ENCODE data around the gene SORBS1. TPM values are rescaled to one million over a fixed set of nuclear protein-coding genes. Genes with fewer than 3 reads are reported as not detected.
"Not testable (repeated sequence)": the region's sequence is repeated elsewhere in the genome, so short reads cannot be mapped to it uniquely, and the experiment has no call there.

Gene SORBS1
- total RNA-seq, 1 donor from 2014 or later, result 896 TPM

- Histone ChIP-seq H3K4me3 (no peak overlapping the region), H3K27me3 (ENCODE audit: low read depth) (no peaks in the 10 kb centered on the region), H3K27ac (replicated peaks) (peak overlapping the region; percentile 92), H3K36me3 (no peaks in the 10 kb centered on the region), H3K9me3 (replicated peaks) (no peaks in the 10 kb centered on the region), H3K4me1 (peaks cover 94% of the 10 kb centered on the region)
- intact Hi-C loops (cut with micrococcal nuclease), result no loop called here
- TF ChIP-seq, protein P1, sequence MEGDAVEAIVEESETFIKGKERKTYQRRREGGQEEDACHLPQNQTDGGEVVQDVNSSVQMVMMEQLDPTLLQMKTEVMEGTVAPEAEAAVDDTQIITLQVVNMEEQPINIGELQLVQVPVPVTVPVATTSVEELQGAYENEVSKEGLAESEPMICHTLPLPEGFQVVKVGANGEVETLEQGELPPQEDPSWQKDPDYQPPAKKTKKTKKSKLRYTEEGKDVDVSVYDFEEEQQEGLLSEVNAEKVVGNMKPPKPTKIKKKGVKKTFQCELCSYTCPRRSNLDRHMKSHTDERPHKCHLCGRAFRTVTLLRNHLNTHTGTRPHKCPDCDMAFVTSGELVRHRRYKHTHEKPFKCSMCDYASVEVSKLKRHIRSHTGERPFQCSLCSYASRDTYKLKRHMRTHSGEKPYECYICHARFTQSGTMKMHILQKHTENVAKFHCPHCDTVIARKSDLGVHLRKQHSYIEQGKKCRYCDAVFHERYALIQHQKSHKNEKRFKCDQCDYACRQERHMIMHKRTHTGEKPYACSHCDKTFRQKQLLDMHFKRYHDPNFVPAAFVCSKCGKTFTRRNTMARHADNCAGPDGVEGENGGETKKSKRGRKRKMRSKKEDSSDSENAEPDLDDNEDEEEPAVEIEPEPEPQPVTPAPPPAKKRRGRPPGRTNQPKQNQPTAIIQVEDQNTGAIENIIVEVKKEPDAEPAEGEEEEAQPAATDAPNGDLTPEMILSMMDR (IDR thresholded peaks at IDR 0.05; ENCODE audit: borderline replicate concordance), result no peak
- DNase-seq, result no peak
Observed at GRCh38 chr10:95469251-95469650, 91.9 kb downstream of the SORBS1 start.

DNA sequence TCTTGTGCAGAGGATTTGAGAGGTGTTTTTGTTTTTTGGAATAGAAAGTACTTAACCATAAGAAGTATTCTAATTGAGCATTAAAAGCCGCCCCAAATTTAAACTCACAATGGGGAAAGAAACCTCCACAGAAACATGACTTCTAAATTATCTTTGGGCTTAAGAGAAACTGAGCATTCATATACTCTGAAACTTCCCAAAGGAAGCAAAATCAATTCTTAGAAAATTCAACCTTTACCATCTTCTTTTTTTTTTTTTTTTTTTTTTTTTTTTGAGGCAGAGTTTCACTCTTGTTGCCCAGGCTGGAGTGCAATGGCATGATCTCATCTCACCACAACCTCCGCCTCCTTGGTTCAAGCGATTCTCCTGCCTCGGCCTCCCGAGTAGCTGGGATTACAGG lies 93.5 kb downstream of the SORBS1 start:
- H3K9me3 ChIP-seq (replicated peaks); H3K36me3 ChIP-seq; intact Hi-C loops (cut with micrococcal nuclease); H3K27me3 ChIP-seq (ENCODE audit: low read depth); DNase-seq: not testable (repeated sequence)
- Histone ChIP-seq H3K4me3 (peak overlapping the region; percentile 5), H3K27ac (replicated peaks) (peak overlapping the region; percentile 92), H3K4me1 (peaks cover 94% of the 10 kb centered on the region)

GRCh38 chr10:95467162-95467599 lies 94.0 kb downstream of the SORBS1 start:
- no peaks in the 10 kb centered on the region for H3K36me3 ChIP-seq
- intact Hi-C loops (cut with micrococcal nuclease), result no loop called here
- H3K27ac ChIP-seq (replicated peaks), result peak overlapping the region; percentile 92
- H3K4me3 ChIP-seq, result peak overlapping the region; percentile 5
- H3K4me1 ChIP-seq, result peaks cover 94% of the 10 kb centered on the region
- H3K9me3 ChIP-seq (replicated peaks), result no peaks in the 10 kb centered on the region
- TF ChIP-seq, protein P1 (IDR thresholded peaks at IDR 0.05; ENCODE audit: borderline replicate concordance), result peak; percentile 29
- no peaks in the 10 kb centered on the region for H3K27me3 ChIP-seq (ENCODE audit: low read depth)
- DNase-seq, result peak; percentile 42

- Histone ChIP-seq H3K9me3 (replicated peaks) (no peaks in the 10 kb centered on the region), H3K36me3 (no peaks in the 10 kb centered on the region), H3K27ac (replicated peaks) (peak overlapping the region; percentile 92), H3K4me1 (peaks cover 94% of the 10 kb centered on the region), H3K4me3 (no peak overlapping the region), H3K27me3 (ENCODE audit: low read depth) (no peaks in the 10 kb centered on the region)
- no peak for DNase-seq
- intact Hi-C loops (cut with micrococcal nuclease), result no loop called here
- TF ChIP-seq, protein P1 (IDR thresholded peaks at IDR 0.05; ENCODE audit: borderline replicate concordance), result no peak
Observed at GRCh38 chr10:95466436-95466835, 94.7 kb downstream of the SORBS1 start.

DNA sequence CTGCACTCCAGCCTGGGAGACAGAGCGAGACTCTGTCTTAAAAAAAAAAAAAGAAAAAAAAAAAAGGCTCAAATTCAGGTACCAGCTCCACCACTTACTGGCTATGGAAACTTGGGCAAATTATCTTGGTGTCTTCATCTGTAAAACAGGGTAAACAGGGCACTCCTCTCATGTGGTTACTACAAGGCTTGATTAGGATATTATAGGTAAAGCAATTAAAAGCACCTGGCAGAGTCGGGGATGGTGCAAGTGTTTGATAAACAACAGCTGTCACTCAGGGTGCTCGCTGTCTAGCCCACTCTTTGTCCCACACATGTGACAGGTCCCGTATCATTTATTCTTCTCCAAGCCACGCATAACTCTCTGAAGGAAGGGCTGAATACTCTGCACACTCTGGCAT lies 96.9 kb downstream of the SORBS1 start:
- TF ChIP-seq, protein P1 (IDR thresholded peaks at IDR 0.05; ENCODE audit: borderline replicate concordance), result no peak
- intact Hi-C loops (cut with micrococcal nuclease), result no loop called here
- H3K4me1 ChIP-seq, result peaks cover 92% of the 10 kb centered on the region
- no peaks in the 10 kb centered on the region for H3K9me3 ChIP-seq (replicated peaks)
- H3K27ac ChIP-seq (replicated peaks), result peak overlapping the region; percentile 92
- no peak overlapping the region for H3K4me3 ChIP-seq
- H3K27me3 ChIP-seq (ENCODE audit: low read depth), result no peaks in the 10 kb centered on the region
- no peak for DNase-seq
- H3K36me3 ChIP-seq, result no peaks in the 10 kb centered on the region

DNA sequence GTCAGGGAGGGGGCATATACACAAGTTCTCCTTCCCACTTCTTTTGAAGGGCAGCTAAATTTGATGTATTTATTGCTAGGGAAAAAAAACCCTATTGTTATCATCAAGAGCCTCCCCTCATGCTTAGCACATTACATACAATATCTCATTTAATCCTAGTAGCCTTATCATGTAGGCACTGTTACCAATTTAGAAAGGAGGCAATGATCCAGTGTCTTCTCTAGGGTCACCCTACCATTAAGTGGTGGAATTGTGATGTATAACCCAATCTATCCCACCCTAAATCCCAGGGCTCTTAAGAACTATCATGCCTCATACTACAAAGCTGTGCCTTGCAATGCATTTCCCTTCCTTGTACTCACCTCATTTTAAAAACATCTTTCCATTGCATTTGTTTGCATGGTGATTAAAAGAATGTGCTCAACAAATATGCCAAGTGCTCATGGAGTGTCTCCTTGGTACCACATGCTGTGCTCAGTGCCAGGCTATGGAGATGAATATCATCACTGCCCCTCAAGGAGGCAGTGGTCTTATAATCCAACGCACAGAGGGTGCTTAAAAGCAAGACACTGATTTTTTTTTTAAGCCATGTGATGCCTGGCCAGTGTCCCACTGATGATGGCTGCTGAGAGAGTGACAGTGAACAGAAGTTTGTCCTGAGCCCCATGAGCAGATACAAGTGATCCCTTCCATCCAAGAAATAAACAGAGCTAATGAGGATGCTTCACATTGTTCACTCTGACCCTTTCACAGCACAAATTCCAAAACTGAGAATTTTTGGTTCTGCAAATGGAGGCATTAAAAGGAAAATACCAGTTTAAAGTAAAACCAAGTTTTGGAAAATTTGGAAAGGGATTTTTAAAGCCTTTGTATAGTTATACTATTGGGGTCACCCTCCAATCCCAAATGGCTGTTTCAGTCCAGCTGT lies 98.2 kb downstream of the SORBS1 start:
- DNase-seq, result no peak
- H3K27ac ChIP-seq (replicated peaks), result peak overlapping the region; percentile 92
- intact Hi-C loops (cut with micrococcal nuclease), result no loop called here
- H3K9me3 ChIP-seq (replicated peaks), result no peaks in the 10 kb centered on the region
- H3K4me1 ChIP-seq, result peaks cover 92% of the 10 kb centered on the region
- H3K36me3 ChIP-seq, result no peaks in the 10 kb centered on the region
- TF ChIP-seq, protein P1 (IDR thresholded peaks at IDR 0.05; ENCODE audit: borderline replicate concordance), result no peak
- H3K4me3 ChIP-seq, result no peak overlapping the region
- H3K27me3 ChIP-seq (ENCODE audit: low read depth), result no peaks in the 10 kb centered on the region

All from left ventricle myocardium inferior (tissue), 1 donor.